ENCODE measurements around the gene DPY19L3. TPM values are rescaled to one million over a fixed set of nuclear protein-coding genes. Genes with fewer than 3 reads are reported as not detected.

Gene DPY19L3
- total RNA-seq, 1 donor from 2014 or later = 111 TPM

GRCh38 chr19:32367063-32367462, 38.5 kb upstream of the DPY19L3 start:
- H3K27ac Mint-ChIP-seq (ENCODE audit: unreplicated experiment) = no peak overlapping the region
- TF ChIP-seq CTCF (IDR thresholded peaks at IDR 0.05; ENCODE audit: unreplicated experiment) = no peak
- H3K4me3 Mint-ChIP-seq (ENCODE audit: unreplicated experiment) = no peak overlapping the region
- H3K27me3 Mint-ChIP-seq (ENCODE audit: unreplicated experiment) = no peaks in the 10 kb centered on the region
- H3K36me3 Mint-ChIP-seq (ENCODE audit: low read depth, unreplicated experiment) = peaks cover 39% of the 10 kb centered on the region
- no peak for DNase-seq (ENCODE audit: low spot score)
- no peaks in the 10 kb centered on the region for H3K4me1 Mint-ChIP-seq (ENCODE audit: unreplicated experiment)
- H3K9me3 Mint-ChIP-seq (ENCODE audit: unreplicated experiment) = no peaks in the 10 kb centered on the region

- Mint-ChIP-seq H3K36me3 (ENCODE audit: low read depth, unreplicated experiment) (peaks cover 36% of the 10 kb centered on the region), H3K27me3 (ENCODE audit: unreplicated experiment) (no peaks in the 10 kb centered on the region), H3K4me1 (ENCODE audit: unreplicated experiment) (no peaks in the 10 kb centered on the region), H3K27ac (ENCODE audit: unreplicated experiment) (no peak overlapping the region), H3K9me3 (ENCODE audit: unreplicated experiment) (no peaks in the 10 kb centered on the region), H3K4me3 (ENCODE audit: unreplicated experiment) (no peak overlapping the region)
- DNase-seq (ENCODE audit: low spot score) = no peak
- TF ChIP-seq CTCF (IDR thresholded peaks at IDR 0.05; ENCODE audit: unreplicated experiment) = no peak
Measured at GRCh38 chr19:32367948-32368536, 37.5 kb upstream of the DPY19L3 start.

- Mint-ChIP-seq H3K27me3 (ENCODE audit: unreplicated experiment) (no peaks in the 10 kb centered on the region), H3K36me3 (ENCODE audit: low read depth, unreplicated experiment) (peaks cover 39% of the 10 kb centered on the region), H3K4me3 (ENCODE audit: unreplicated experiment) (no peak overlapping the region), H3K9me3 (ENCODE audit: unreplicated experiment) (no peaks in the 10 kb centered on the region), H3K27ac (ENCODE audit: unreplicated experiment) (no peak overlapping the region), H3K4me1 (ENCODE audit: unreplicated experiment) (no peaks in the 10 kb centered on the region)
- DNase-seq (ENCODE audit: low spot score) = no peak
- TF ChIP-seq CTCF (IDR thresholded peaks at IDR 0.05; ENCODE audit: unreplicated experiment) = no peak
Measured at GRCh38 chr19:32368787-32369186, 36.8 kb upstream of the DPY19L3 start.

- Mint-ChIP-seq H3K36me3 (ENCODE audit: low read depth, unreplicated experiment) (peaks cover 40% of the 10 kb centered on the region), H3K9me3 (ENCODE audit: unreplicated experiment) (no peaks in the 10 kb centered on the region), H3K27me3 (ENCODE audit: unreplicated experiment) (no peaks in the 10 kb centered on the region), H3K4me3 (ENCODE audit: unreplicated experiment) (peak overlapping the region; percentile 4), H3K27ac (ENCODE audit: unreplicated experiment) (no peak overlapping the region), H3K4me1 (ENCODE audit: unreplicated experiment) (no peaks in the 10 kb centered on the region)
- no peak for DNase-seq (ENCODE audit: low spot score)
- TF ChIP-seq CTCF (IDR thresholded peaks at IDR 0.05; ENCODE audit: unreplicated experiment) = no peak
Measured at GRCh38 chr19:32372726-32373517, 32.6 kb upstream of the DPY19L3 start.

All from endothelial cell (in vitro differentiated cells).